IPS DF 4.7 (cell line): ENCODE results near the gene CACHD1.
A peak's percentile ranks its signal among the peaks of the same experiment; 100 is the strongest.
"Not testable (repeated sequence)": the region's sequence is repeated elsewhere in the genome, so short reads cannot be mapped to it uniquely, and the experiment has no call there.

Source experiments
- DNase-seq: peaks from one replicate; pipeline ENCODE4 v3.0.0-alpha.2; 2013; ENCODE audit warnings: low spot score; ENCODE audit errors: extremely low read depth

Gene CACHD1

DNA sequence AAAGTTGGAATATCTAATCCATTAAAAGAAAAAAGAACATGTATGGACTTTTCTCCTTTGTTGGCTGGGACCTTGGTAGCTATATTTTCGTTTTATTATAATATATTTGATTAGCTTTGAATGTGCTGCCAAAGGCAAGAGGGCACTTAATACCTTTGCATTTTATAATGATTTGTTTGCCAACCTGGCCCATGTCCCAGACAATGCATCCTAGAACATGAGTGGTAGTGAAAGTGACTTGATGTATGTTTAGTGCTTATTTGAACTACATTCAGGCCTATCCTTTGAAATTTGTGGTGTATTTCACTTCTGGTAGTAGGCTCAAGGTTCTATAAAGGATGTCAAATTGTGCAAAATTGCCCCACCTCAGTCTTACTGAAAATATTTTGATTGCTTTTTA is 25.9 kb downstream of the CACHD1 start:
- DNase-seq = no peak

DNA sequence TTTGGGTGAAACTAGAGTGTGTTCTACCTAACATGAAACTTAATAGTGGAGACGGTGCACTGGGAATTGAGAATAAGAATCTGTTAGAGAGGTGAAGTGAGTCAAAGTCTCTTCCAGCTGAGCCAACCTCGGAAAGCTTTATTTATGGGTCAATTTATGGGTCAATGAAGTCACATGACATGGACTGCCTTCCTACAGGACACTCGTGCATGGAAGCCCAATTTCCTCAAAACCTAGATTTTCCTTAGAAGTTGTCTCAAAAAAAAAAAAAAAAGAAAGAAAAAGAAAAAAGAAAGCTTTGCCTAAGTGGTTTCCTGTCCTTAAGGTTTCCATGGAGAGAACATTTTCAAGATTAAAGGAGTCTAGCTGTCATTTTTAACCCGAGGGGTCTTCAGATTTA is 26.7 kb downstream of the CACHD1 start:
- DNase-seq = no peak

DNA sequence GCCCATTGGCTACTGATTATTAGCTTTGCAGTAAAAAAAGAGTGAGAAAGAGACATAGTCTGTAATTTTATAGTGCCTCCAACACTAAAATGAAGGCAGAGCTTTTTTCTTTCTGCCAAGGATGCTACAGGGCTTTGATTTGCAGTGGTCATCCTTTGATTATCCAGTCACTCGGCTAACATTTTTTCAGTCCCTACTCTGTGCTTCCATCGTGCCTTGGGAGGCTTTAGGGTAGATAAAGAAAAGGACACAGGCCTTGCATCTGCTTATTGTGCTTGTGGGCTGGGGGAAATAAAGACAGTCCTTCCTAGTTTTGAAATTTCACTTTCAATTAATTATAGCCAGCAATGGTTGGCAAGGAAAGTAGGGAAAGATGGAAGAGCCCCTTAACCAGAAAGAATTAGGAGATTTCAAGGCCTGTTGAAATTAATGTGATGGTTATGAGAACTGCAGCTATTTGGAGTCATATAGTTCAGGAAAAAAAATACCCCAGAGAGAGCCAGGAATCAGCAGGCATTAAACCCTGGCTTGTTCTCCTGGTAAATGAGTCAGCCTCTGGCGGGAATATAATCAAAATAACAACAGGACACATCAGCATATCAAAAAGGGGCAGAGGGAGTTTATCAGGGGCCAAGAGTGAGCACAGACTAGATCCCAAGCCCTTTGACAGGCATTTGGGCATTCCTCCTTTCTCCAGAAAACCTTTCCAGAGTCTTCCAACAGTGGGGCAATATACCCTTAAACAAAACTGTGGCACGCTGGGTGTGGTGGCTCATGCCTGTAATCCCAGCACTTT is 27.4 kb downstream of the CACHD1 start:
- peak; percentile 81 for DNase-seq

DNA sequence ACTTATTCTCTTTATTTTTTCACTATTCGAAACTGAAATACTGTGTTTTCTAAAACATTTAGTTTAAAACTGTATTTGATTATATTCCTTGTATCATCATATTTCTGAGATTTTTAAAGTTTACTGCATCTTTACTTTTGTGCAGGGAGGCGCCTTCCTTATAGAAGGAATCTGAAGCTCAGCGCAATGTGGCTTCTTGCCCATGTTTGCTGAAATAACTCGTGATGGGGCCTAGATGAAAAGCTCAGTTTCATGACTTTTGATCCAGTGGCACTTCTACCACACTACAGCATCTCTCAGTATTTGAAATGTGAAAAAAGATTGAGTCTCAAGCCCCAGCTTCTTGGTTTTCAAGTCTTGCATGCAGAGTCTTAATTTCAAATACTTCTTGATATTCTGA is 28.4 kb downstream of the CACHD1 start:
- no peak for DNase-seq

DNA sequence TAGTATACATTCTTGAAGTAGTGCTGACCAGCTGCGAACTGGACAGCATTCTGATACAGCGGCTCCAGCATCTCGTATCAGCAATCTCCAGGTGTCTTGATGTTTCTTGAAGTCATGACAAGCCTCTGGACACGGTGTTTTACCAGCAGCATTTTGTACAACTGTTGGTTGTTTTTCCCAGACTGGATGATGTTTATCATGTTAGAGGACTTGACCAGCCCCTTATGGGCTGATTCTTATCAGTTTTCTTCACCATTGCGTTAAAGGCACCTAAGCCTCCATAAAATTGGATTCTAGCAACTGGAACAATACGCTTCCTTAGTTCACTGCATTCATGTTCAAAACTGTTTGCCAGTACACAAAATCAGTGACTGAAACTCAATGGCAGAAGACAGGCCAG is 29.1 kb downstream of the CACHD1 start:
- no peak for DNase-seq

DNA sequence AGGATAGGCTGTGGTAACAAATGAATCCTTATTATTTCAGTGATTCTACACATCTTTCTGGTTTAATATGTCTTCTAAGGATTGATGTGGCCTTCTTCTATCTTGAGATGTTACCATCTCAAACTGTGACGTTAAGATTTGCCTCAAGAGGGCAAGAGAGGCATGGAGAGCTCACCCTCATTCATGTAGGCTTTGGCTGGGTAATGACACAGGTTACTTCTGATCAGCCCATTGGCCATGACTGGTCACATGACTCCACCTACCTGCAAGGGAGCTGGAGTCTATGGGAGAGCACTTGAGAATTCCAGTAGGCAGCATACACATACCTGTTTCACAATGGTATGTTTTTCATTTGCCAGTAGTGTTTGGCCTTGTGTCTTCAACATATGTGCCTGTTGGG is 30.0 kb downstream of the CACHD1 start:
- DNase-seq = no peak

DNA sequence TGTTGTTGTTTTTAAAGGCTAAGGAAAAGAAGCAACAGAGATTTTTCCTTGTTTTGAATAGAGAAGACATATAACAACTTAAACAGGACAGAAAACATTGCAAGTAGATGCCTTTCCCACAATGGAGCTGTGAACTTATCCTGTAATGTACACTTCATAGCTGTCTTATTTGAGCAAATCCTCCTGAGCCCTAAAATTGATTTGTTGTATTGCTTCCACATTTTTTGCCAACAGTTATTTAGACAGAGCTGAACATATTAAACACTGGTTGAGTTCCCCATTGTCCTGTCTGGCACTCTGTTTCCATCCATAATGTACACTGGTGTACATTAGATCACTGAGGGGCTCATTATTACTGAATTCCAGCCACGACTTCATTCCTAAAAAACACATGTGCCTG is 32.2 kb downstream of the CACHD1 start:
- no peak for DNase-seq

DNA sequence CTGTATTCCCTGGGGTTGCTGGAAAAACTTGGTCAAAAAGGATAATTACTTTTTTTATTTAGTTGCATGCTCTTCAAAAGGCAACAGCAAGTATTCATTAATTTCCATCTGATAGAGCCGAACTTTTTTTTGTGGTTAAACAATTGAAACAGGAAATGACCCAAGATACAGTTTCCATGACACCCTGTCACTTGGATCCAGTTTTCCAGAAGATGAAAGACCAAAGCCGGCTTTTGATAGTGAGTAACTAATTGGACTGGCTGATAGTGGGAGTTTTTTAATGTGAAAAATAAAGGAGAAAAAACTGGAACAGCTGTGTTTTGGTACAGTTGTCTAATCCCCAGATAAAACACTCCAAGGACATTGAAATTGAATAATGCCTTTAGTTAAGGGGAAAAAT is 33.0 kb downstream of the CACHD1 start:
- no peak for DNase-seq

DNA sequence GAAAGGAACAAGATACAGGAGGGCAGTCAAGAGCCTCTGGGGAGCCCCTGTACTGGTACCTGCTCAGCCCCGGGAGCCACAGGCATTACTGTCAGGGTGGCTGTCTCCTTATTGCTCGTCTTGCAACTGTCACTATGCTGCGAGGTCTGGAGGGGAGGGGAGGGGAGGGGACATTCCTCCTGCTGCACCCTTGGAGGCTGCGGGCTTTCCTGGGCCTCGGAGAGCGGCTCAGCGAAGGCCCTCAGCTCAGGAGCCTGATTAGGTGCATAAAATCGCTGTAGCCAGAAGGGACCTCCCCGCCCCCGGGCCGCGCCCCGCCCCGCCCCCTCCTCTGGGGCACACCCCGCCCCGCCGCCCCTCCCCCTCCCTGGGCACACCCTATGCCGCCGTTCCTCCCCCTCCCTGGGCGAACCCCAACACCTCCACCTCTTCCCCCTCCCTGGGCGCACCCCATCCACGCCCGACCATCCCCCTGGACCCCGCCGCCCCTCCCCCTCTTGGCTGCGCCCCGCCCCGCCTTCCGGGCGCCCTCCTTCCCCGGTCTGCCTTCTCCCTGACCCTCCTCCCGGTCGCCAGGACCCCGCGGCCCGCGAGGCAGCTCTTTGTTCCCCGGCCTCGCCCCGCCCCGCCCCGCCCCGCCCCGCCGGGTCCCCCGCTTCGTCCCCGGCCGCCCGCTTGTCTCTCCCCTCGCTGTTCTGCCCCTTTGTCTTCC is 35.5 kb downstream of the CACHD1 start:
- no peak for DNase-seq

DNA sequence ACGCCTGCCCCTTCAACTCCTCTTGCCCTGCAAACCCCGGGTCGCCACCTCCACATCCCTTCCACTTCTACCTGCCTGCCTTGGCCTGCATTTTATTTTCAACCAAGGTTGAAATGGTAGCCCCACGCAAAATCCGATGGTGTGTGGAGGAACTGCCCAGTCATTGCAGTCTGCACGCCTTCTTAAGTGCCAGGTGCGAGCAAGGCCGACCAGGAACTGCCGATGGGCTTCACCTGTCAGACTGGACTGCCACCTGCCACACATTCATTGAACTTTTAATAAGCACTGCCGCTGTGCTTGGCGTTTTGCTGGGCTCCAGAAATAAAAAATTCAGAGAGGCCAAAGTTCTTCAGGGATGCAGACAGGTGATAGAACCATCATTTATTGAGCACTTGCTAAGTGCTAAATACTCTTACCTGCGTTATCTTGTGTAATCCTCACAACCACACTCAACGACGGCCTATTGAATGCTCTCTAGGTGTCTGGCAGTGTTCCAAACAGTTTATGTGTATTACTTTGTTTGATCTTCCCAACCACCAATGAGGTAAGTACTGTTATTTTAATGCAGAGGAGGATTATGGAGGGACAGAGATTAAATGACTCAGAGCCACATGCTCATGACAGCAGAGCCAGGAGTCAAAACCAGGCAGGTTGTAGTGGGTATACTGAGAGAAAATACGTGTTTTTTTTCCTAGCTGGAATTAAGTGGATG is 36.2 kb downstream of the CACHD1 start:
- no peak for DNase-seq

DNA sequence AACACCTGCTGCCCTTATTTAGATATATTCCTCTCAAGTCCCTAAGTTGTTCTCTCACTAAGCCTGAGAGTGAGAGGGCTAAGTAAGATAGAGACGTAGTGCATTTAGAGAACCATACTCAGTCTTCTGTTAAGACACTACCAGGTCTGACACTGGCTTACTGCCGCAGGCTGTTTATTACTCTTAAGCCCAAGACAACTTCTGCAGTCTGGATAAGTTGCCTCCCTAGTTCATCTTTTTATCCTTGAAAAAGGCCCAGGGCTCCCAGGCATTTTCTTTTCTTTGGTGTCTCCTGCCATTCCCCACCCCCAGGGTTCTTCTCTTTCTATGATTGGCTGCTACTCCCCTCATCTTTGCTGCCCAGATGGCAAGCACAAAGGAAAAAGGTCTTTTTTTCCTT is 38.7 kb downstream of the CACHD1 start:
- no peak for DNase-seq

DNA sequence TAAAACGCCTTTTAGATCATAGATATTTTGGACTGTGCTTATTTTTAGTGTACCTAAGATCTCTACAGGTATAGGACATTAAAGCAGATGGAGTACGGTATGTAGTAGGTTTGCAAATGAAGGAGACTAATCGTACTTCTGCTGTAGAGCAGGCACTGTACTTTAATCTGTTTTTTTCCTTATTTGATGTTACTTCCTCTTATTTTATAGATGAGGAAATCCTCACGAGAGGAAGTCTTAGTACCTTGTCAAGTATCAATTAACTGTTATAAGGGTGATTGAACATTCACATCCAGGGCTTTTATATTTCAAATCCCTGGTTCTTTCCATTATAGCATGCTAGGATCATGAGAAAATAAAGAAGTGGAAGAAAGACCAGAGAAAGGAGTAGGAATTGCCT is 41.1 kb downstream of the CACHD1 start:
- no peak for DNase-seq

DNA sequence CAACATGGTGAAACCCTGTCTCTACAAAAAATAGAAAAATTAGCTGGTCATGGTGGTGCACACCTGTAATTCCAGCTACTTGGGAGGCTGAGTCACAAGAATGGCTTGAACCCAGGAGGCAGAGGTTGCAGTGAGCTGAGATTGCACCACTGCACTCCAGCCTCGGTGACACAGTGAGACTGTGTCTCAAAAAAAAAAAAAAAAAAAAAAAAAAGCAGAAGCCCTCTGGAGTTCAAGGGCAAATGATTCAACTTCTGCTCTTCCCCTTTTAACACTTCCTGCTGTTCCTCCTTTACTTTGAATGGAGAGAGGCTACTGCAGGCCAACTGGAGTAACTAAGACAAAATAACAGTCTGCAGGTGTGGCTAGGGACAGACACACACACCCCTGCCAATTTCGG is 42.3 kb downstream of the CACHD1 start:
- not testable (repeated sequence) for DNase-seq

DNA sequence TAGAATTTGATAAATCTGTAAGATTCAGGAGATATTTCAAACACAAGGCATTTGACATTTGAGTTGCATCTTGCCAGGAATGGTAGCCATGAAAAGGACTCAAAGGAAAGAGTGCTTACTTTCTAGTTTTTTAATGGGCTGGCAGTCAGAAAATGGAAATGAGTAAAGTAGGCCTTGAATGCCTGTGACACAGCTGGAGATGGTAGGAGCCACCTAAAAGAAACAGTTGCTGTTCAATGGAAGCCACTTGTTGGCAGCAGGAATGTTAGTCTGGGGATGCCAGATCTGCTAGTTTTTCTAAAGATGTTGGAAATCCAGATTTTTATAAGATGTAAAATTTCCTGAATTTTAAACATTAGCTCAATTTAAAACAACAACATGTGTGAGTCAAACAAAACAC is 43.6 kb downstream of the CACHD1 start:
- DNase-seq = no peak

DNA sequence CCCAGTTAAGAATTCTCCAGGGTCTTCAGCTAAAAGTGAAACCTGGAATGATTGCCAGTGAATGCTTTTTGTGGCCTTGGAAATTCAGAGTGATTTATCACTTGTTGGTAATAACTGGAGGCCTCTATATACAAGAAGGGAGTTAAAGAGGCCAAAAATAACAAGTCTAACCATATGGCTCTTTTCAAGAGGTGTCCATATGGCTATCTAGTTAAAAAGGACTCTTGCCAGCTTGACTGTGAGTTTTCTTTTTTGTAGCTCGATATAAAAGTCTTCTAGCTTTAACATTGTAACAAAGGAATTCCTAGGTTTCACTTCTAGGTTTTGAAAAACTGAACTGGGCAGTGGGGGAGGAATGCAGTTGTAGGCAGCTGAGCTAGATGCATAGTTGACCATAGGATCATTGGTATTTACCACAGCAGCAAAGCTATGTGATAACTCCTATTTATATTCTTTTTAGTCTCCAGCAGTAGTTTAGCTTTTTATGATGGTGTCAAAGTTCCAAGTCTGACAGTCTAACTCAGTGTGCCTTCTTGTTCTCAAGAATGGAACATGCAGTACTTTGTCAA is 44.4 kb downstream of the CACHD1 start:
- no peak for DNase-seq

DNA sequence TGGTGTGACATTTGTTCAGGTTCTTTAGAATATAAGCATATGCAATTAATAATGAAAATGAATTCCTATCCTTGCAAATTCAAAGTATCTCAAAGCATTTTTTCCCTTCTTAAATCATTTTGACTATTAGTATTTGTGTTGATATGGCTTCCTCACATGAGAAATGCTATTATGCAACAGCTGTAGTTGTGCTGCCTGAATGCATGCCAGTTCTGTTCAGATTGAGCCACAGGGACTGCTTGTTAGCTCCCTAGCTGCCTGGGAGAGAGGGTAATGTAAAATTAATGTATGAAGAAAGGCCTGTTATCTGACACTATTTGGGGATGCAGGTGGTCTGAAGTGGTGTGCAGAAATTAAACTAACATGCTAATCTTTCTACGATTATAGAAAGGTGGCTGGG is 45.5 kb downstream of the CACHD1 start:
- no peak for DNase-seq

DNA sequence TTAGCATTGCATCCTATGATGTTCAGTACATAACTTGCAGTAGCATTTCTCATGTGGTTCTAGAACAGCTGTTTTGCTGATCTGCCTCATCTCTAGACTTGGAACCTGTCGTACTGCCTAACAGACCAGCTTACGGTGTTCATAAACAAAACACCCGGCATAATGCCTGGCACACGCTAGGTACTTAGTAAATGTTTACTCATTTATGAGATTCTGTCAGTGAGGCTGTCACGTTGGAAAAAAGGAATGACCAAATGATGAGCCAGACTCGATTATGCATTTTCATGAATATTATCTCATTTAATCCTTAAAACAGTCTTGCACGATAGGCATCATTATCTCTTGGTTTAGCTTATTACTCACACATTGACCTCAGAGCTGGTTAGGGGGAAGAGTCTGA is 46.4 kb downstream of the CACHD1 start:
- DNase-seq = no peak

DNA sequence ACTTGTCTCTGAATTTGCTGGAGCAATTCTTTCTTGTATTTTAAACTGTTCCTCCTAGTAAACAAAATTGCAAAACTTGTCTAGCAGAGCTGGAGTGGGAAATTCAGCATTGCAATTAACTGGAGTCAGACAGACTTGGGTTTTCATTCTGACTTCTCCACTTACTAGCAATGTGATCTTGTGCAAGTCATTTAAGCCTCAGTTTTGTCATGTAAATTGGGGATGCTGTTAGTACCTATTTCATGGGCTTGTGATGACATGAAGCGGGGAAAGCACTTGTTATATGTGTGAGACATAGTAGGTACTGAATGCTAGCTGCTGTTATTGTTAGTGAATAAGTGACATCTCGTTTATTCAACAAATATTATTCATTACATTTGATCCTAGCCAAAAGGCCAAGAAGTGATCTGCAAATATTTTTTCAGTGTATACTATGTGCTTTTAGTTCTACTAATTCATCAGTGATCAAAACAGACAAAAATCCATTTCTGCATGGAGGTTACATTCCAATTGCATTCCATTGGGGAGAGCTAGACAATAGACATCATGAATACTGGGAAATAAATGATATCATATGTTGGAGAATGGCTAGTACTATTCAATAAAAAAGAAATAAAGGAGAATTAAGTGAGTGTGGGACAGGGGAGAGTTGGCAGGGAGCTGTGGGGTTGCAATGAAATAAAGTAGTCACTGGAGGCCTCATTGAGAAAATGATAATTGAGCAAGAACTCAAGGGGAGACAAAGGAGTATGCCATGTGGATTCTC is 47.1 kb downstream of the CACHD1 start:
- no peak for DNase-seq

DNA sequence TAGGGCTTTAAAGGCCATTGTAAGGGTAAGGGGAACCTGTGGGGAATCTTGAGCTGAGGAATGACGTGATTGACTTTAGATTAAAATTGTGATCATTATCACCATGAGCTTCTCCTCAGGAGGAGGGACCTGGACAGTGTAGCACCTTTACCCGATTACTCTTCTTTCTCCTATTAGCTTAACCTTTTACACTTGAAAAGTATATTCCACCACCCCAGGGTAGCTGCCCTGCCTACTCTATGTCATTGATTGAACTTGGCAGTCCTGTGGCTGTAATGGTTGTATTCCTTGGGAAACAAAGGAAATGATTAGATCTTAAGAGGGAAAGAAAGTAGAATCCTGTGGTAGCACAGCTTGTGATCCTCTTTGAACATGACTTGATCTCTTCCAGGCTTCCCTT is 47.7 kb downstream of the CACHD1 start:
- DNase-seq = no peak

DNA sequence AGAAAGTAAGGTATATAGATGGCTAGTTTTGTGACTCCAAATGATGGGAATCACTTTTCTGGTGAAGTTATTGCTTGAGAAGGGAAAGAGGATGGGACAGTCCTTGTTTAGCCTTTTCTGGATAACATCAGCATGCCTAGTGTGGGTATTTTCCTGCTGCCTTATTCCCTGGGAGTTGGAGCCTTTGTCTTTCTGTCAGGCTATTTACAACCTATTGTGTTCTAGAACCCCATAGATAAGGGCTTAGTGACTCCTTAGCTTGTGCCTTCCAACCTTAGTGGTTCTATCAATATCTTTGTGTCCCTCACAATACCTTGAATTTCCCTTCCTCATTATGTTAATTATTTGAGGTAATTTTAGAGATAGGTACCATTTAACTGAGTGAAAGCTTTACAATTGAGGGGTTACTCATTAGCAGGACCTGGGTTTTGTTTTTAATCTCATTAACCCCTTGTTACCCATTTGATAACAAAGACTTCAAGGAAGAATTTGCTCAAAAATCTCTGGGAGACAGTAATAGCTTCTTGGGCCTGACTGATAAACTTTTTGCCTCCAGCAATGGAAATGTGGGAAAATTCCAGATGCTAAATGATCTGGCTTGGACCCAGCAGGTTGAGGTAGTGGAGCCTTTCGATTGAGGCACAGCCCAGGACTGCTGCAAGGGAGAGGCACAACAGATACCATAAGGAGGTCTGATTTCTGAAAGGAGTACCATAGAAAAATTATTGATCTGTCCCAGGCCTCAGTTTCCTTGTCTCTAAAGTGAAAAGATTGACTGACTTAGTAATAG is 49.0 kb downstream of the CACHD1 start:
- DNase-seq = no peak

DNA sequence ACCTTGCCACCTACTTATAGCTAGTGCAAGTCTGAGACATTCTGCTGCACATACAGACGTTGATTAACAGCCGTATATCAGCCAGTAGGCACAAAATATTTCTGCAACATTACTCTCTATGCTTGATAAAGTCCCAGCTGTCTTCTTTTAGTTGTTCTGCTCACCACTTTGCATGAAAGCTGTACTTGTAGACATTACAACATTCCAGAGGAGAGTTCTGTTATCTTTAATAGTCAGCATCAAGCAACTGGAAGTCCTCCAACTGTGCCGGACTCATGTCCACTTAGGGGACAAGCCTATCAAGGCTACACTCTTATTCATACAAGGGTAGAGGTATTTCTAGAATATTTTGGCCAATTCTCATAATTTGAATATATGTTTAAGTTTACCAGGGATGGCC is 50.0 kb downstream of the CACHD1 start:
- DNase-seq = no peak
